ENCODE results near the gene FNIP2.

Gene FNIP2

DNA sequence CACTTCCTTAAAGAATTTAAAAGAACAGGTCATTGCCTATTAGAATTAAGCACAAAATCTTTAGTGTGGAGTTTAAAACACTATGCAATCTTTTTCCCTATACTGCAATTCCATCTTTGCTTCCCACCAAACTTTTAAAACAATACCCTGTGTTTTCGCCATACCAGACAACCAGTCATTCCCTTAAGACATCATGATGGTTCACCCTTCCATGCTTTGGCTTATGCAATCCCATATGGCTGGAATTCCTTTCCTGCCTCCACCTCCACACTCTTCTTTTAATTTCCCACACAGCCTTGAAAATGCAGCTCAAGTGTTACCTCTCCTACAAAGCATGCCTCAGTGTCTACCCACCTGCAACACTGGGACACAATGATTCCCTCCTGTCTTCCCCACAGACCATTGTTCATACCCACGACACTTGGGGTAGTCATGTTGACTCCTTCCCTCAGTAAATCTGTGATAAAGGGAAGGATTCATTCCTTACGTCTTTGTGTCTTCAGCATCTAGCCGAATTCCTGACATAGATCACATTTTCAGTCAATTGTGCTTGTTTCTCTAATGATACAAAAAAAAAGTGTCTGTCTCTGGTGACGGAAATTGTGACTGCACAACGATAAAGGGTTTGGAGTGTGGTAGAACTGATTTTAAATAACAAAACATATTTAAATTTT lies 166.3 kb downstream of the FNIP2 start:
- TF ChIP-seq, protein P1, sequence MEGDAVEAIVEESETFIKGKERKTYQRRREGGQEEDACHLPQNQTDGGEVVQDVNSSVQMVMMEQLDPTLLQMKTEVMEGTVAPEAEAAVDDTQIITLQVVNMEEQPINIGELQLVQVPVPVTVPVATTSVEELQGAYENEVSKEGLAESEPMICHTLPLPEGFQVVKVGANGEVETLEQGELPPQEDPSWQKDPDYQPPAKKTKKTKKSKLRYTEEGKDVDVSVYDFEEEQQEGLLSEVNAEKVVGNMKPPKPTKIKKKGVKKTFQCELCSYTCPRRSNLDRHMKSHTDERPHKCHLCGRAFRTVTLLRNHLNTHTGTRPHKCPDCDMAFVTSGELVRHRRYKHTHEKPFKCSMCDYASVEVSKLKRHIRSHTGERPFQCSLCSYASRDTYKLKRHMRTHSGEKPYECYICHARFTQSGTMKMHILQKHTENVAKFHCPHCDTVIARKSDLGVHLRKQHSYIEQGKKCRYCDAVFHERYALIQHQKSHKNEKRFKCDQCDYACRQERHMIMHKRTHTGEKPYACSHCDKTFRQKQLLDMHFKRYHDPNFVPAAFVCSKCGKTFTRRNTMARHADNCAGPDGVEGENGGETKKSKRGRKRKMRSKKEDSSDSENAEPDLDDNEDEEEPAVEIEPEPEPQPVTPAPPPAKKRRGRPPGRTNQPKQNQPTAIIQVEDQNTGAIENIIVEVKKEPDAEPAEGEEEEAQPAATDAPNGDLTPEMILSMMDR (IDR thresholded peaks at IDR 0.05; ENCODE audit: low read depth, low read length, missing control alignments) = no peak
- DNase-seq (ENCODE audit: extremely low read depth, low read depth) = no peak

DNA sequence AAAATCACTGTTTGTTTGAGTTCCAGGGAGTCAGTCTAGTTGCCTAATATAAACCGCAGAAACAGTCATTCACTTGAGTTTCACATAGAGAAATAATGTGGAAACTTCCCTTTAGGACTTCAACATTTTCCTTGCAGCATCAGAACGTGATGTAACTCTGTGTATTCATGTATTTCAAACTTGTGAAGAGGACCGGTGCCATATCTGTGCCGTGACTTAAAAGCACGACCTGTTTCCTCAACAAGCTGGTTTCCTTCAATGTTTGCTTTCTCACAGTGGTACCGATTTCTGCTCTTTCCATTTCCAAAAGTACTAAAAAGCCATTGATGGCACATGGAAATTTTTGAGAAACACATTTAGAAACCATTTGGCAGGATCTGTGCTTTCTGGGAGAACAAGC lies 167.4 kb downstream of the FNIP2 start:
- TF ChIP-seq, protein P1 (IDR thresholded peaks at IDR 0.05; ENCODE audit: low read depth, low read length, missing control alignments) = no peak
- H3K4me3 ChIP-seq (replicated peaks; ENCODE audit: low read depth, low read length) = no peak overlapping the region
- DNase-seq (ENCODE audit: extremely low read depth, low read depth) = no peak

More for the DNA sequence above, 166.3 kb downstream of the FNIP2 start:
- H3K4me3 ChIP-seq (replicated peaks; ENCODE audit: low read depth, low read length) = no peak overlapping the region

DNA sequence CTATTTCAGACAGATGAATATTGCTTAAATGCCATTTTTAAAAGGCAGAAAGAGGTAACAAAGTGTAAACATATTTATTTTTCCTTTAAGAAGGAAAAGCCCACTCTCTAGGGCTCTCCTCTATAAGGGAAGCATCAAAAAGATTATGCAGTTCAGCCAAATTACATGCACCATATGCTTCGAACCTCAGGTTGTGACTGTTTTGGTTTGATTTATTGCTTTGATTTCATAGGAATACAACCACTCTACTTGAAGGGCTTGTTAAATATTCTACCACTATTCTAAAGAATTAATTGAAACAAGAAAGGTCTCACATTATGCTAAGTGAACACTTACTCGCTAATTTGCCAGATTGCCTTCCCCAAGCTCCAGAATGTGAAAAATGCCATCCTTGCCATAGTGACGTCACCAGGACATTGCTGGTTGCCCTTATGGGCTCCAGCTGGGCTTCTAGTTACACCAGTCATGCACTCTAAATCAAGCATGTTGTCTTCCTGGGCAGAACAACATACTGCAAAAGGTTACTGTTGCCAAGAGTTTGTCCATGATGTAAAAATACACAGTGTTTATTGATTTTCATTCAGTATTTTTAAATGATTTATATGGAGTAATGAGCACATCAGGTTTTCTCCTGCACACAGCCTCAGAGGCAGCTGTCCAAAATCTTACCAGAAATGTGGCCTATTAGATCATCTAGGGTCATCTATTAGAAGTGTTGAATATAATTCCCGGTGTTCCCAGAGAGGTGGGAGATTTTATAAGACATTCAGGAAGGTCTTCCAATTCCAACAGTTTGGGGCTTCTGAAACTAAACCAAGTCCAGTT lies 169.6 kb downstream of the FNIP2 start:
- TF ChIP-seq, protein P1 (IDR thresholded peaks at IDR 0.05; ENCODE audit: low read depth, low read length, missing control alignments) = no peak
- H3K4me3 ChIP-seq (replicated peaks; ENCODE audit: low read depth, low read length) = no peak overlapping the region
- peak; percentile 54 for DNase-seq (ENCODE audit: extremely low read depth, low read depth)

DNA sequence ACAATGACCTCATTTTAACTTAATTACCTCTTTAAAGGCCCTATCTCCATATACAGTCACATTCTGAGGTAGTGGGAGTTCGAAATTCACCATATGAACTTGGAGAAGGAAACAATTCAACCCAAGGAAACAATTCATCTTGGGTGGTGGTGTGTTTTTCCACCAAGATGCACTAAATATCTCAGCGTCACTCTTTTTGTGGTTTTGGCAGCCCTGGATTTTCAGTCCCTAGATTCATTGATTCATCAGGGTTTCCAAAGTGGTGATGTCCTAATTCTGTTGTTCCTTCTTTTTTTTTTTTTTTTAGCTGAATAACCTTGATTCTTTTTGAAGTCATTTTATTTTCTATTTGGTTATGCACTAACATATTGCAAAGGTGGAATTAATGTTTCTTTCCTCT lies 171.4 kb downstream of the FNIP2 start:
- TF ChIP-seq, protein P1 (IDR thresholded peaks at IDR 0.05; ENCODE audit: low read depth, low read length, missing control alignments) = no peak

DNA sequence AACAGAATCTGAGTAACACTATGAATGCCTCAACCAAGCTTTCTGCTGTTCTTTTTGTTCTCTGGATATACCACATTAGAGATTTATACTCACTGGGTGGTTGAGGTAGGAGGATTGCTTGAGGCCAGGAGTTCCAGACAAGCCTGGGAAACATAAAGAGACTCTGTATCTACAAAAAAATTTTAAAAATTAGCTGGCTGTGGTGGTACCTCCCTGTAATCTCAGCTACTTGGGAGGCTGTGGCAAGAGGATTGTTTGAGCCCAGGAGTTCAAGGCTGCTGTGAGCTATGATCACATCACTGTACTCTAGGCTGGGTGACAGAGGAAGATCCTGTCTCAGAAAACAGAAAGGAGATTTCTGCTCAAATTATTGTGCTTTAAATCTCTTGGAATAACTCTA lies 172.5 kb downstream of the FNIP2 start:
- TF ChIP-seq, protein P1 (IDR thresholded peaks at IDR 0.05; ENCODE audit: low read depth, low read length, missing control alignments) = no peak

More for the DNA sequence above, 171.4 kb downstream of the FNIP2 start:
- no peak for DNase-seq (ENCODE audit: extremely low read depth, low read depth)
- H3K4me3 ChIP-seq (replicated peaks; ENCODE audit: low read depth, low read length) = no peak overlapping the region

DNA sequence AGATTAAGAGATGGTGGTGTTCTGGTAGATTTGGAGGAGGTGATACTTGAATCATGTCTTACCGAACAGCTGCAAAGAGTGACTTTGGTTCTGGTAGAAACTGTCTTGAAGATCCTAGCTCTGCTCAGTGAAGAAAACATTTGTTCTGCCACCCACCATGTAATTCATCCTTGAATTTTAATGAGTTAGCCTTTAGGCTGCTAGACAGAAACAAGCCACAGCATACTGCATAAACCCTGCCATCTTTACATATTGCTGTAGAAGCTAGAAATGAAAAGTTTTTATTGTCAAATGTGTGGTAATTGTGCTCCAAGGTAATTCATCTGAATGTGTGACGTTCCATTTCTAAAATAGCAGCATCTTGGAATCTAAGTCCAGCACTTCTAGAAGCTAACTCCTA lies 173.1 kb downstream of the FNIP2 start:
- no peak overlapping the region for H3K4me3 ChIP-seq (replicated peaks; ENCODE audit: low read depth, low read length)
- TF ChIP-seq, protein P1 (IDR thresholded peaks at IDR 0.05; ENCODE audit: low read depth, low read length, missing control alignments) = no peak
- DNase-seq (ENCODE audit: extremely low read depth, low read depth) = no peak

More for the DNA sequence above, 172.5 kb downstream of the FNIP2 start:
- DNase-seq (ENCODE audit: extremely low read depth, low read depth) = no peak
- no peak overlapping the region for H3K4me3 ChIP-seq (replicated peaks; ENCODE audit: low read depth, low read length)

All from HFF-Myc (cell line).